ENCODE measurements around the gene LIN7C.
A peak's percentile ranks its signal among the peaks of the same experiment; 100 is the strongest.
"Not testable (repeated sequence)": the region's sequence is repeated elsewhere in the genome, so short reads cannot be mapped to it uniquely, and the experiment has no call there.

Gene LIN7C

GRCh38 chr11:27506200-27507182, at the start of gene LIN7C:
TSS of gene LIN7C (minus strand) at chr11:27506769. CDS start at chr11:27506752, 17 bp downstream.
- H3K4me3 ChIP-seq (ENCODE audit: low read depth, low read length) = peak within 1 kb of the TSS; percentile 100

- no peak overlapping the region for H3K4me3 ChIP-seq (ENCODE audit: low read depth, low read length)
Measured at GRCh38 chr11:27555264-27555663, 48.7 kb upstream of the LIN7C start.

- no peak overlapping the region for H3K4me3 ChIP-seq (ENCODE audit: low read depth, low read length)
Measured at GRCh38 chr11:27553186-27553585, 46.6 kb upstream of the LIN7C start.

GRCh38 chr11:27552341-27552740, 45.8 kb upstream of the LIN7C start:
- H3K4me3 ChIP-seq (ENCODE audit: low read depth, low read length) = no peak overlapping the region

GRCh38 chr11:27551127-27551526, 44.6 kb upstream of the LIN7C start:
- H3K4me3 ChIP-seq (ENCODE audit: low read depth, low read length) = no peak overlapping the region

GRCh38 chr11:27545946-27546345, 39.4 kb upstream of the LIN7C start:
- H3K4me3 ChIP-seq (ENCODE audit: low read depth, low read length) = no peak overlapping the region

- H3K4me3 ChIP-seq (ENCODE audit: low read depth, low read length) = no peak overlapping the region
Measured at GRCh38 chr11:27545035-27545434, 38.5 kb upstream of the LIN7C start.

- no peak overlapping the region for H3K4me3 ChIP-seq (ENCODE audit: low read depth, low read length)
Measured at GRCh38 chr11:27541790-27542189, 35.2 kb upstream of the LIN7C start.

- no peak overlapping the region for H3K4me3 ChIP-seq (ENCODE audit: low read depth, low read length)
Measured at GRCh38 chr11:27540051-27540450, 33.5 kb upstream of the LIN7C start.

GRCh38 chr11:27535103-27535502, 28.5 kb upstream of the LIN7C start:
- no peak overlapping the region for H3K4me3 ChIP-seq (ENCODE audit: low read depth, low read length)

GRCh38 chr11:27532652-27533325, 26.2 kb upstream of the LIN7C start:
- no peak overlapping the region for H3K4me3 ChIP-seq (ENCODE audit: low read depth, low read length)

GRCh38 chr11:27528712-27529111, 22.1 kb upstream of the LIN7C start:
- H3K4me3 ChIP-seq (ENCODE audit: low read depth, low read length) = no peak overlapping the region

GRCh38 chr11:27526535-27526934, 20.0 kb upstream of the LIN7C start:
- H3K4me3 ChIP-seq (ENCODE audit: low read depth, low read length) = no peak overlapping the region

GRCh38 chr11:27525824-27526516, 19.4 kb upstream of the LIN7C start:
- no peak overlapping the region for H3K4me3 ChIP-seq (ENCODE audit: low read depth, low read length)

- no peak overlapping the region for H3K4me3 ChIP-seq (ENCODE audit: low read depth, low read length)
Measured at GRCh38 chr11:27524155-27524554, 17.6 kb upstream of the LIN7C start.

- no peak overlapping the region for H3K4me3 ChIP-seq (ENCODE audit: low read depth, low read length)
Measured at GRCh38 chr11:27520226-27520625, 13.7 kb upstream of the LIN7C start.

GRCh38 chr11:27518518-27518917, 11.9 kb upstream of the LIN7C start:
- H3K4me3 ChIP-seq (ENCODE audit: low read depth, low read length) = no peak overlapping the region

- H3K4me3 ChIP-seq (ENCODE audit: low read depth, low read length) = not testable (repeated sequence)
Measured at GRCh38 chr11:27517490-27517889, 10.9 kb upstream of the LIN7C start.

- no peak overlapping the region for H3K4me3 ChIP-seq (ENCODE audit: low read depth, low read length)
Measured at GRCh38 chr11:27514558-27514957, 8.0 kb upstream of the LIN7C start.

- no peak overlapping the region for H3K4me3 ChIP-seq (ENCODE audit: low read depth, low read length)
Measured at GRCh38 chr11:27514076-27514475, 7.5 kb upstream of the LIN7C start.

GRCh38 chr11:27513389-27513788, 6.8 kb upstream of the LIN7C start:
- H3K4me3 ChIP-seq (ENCODE audit: low read depth, low read length) = no peak overlapping the region
